Measurements from ENCODE around the gene COX6A1.

DNA sequence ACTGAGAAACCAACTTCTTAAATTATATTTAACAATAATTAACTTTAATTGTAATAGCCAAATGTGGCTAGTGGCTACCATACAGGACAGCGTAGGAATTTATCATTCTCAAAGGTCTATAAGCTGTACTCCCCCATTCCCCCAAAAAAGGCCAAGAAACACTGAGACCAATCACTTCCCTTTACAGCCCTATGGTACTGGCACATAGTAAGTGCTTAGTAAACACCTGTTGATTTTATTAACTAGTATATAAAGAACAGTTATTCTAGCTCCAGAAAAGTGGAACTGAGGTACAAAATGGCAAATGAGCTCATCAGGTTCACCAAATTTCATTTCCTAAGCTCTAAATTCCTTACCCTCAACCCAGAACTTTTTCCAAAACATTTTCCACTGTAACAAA, 37.7 kb downstream of the COX6A1 start:
- no peak for TF ChIP-seq EZH2 (IDR thresholded peaks at IDR 0.05; ENCODE audit: borderline replicate concordance, low read depth, low read length, severe bottlenecking)
- TF ChIP-seq, protein P1, sequence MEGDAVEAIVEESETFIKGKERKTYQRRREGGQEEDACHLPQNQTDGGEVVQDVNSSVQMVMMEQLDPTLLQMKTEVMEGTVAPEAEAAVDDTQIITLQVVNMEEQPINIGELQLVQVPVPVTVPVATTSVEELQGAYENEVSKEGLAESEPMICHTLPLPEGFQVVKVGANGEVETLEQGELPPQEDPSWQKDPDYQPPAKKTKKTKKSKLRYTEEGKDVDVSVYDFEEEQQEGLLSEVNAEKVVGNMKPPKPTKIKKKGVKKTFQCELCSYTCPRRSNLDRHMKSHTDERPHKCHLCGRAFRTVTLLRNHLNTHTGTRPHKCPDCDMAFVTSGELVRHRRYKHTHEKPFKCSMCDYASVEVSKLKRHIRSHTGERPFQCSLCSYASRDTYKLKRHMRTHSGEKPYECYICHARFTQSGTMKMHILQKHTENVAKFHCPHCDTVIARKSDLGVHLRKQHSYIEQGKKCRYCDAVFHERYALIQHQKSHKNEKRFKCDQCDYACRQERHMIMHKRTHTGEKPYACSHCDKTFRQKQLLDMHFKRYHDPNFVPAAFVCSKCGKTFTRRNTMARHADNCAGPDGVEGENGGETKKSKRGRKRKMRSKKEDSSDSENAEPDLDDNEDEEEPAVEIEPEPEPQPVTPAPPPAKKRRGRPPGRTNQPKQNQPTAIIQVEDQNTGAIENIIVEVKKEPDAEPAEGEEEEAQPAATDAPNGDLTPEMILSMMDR (IDR thresholded peaks at IDR 0.05; ENCODE audit: extremely low read depth in 1 of 2, insufficient read depth in 1 of 2, low read depth in 1 of 2, low read length in 2 of 2): no peak
- no peak for TF ChIP-seq POLR2AphosphoS5 (IDR thresholded peaks at IDR 0.05; ENCODE audit: insufficient read depth, low read depth, low read length)
- no peak for TF ChIP-seq MYC (IDR thresholded peaks at IDR 0.05; ENCODE audit: low read depth, low read length)
- no peak for TF ChIP-seq FOS (IDR thresholded peaks at IDR 0.05; ENCODE audit: borderline replicate concordance, insufficient read depth, low read length)
- no peak for TF ChIP-seq JUN (IDR thresholded peaks at IDR 0.05; ENCODE audit: borderline replicate concordance, insufficient read depth, insufficient read length, low read depth)
- TF ChIP-seq POLR2A (IDR thresholded peaks at IDR 0.05; ENCODE audit: low read depth, low read length): no peak
